Measurements from ENCODE around the gene KCNQ5.

KCNQ5 gene

DNA sequence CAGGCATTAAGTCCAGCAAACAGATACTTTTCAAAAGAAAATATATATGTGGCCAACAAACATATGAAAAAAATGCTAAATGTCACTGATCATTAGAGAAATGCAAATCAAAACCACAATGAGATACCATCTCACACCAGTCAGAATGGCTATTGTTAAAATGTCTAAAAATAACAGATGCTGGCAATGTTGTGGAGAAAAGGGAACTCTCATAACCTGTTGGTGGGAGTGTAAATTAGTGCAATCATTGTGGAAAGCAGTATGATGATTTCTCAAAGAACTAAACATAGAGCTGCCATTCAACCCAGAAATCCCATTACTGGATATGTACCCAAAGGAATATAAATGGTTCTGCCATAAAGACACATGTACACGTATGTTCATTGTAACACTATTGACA lies 20.6 kb downstream of the KCNQ5 start:
- H3K9ac ChIP-seq (ENCODE audit: low read length): no peak overlapping the region
- H3K27ac ChIP-seq (ENCODE audit: low read depth, low read length): no peak overlapping the region
- no peak overlapping the region for H3K4me3 ChIP-seq (ENCODE audit: low read depth in 1 of 2, low read length in 2 of 2)
- H3K36me3 ChIP-seq (ENCODE audit: insufficient read depth, low read length): no peaks in the 10 kb centered on the region
- no peaks in the 10 kb centered on the region for H3K4me1 ChIP-seq (ENCODE audit: insufficient read depth, low read length)
- H3K9me3 ChIP-seq (ENCODE audit: low read length): no peaks in the 10 kb centered on the region
- no peaks in the 10 kb centered on the region for H3K27me3 ChIP-seq (ENCODE audit: control insufficient read depth in 1 of 2, insufficient read depth in 2 of 2, low read length in 2 of 2)

DNA sequence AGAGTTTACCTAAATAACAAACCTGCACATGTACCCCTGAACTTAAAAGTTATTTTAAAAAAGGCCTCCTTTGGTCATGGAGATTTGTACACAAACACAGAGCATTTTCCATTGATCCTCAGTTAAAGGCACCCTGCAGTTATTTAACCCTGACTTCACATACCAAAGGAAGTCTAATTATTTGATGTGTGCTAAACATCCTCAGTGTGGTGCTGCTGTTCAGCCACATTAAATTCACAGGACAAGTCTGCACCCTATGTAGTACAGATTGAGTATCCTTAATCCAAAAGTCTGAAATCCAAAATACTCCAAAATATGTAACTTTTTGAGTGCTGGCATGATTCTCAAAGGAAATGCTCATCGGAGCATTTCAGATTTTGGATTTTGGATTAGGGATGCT lies 21.4 kb downstream of the KCNQ5 start:
- H3K27me3 ChIP-seq (ENCODE audit: control insufficient read depth in 1 of 2, insufficient read depth in 2 of 2, low read length in 2 of 2): no peaks in the 10 kb centered on the region
- H3K9me3 ChIP-seq (ENCODE audit: low read length): no peaks in the 10 kb centered on the region
- H3K9ac ChIP-seq (ENCODE audit: low read length): no peak overlapping the region
- H3K4me3 ChIP-seq (ENCODE audit: low read depth in 1 of 2, low read length in 2 of 2): no peak overlapping the region
- H3K4me1 ChIP-seq (ENCODE audit: insufficient read depth, low read length): no peaks in the 10 kb centered on the region
- no peaks in the 10 kb centered on the region for H3K36me3 ChIP-seq (ENCODE audit: insufficient read depth, low read length)
- H3K27ac ChIP-seq (ENCODE audit: low read depth, low read length): no peak overlapping the region

DNA sequence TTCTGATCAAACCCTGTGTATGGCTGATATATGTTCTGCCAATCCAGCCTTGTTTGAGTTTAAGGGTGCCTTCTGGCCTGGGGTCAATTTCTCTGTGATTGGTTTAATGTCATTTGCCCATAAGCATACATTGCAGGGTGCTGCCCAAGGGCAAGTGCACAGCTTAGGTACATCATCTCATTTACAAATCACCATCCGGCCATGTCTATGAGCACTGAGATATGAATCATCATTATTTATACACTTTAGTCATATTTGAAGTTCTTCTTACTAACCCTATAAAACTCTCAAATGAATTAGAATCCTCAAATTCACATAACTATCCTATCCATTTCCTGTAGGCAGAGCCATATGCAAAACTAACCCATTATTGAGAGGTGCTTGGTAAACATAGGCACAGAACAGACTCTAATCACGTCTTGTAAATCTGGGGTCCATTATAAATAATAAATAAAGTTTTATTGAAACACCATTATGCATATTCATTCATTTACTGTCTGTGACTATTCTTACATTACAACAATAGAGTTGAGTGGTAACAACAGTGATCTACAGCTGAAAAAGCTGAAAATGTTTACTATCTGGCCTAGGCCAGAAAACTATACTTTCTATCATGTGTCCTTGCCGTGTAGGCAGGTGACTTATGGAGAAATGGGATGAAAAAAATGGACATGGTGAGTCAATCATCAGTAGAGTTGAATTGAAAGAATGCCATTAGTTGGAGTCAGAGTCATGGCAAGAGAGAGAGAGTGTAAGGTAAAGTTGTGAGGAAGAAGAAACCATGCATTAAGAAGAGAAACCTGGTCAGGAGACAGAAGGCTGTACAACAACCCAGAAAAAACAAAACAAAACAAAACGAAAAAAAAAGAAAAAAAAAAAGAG lies 25.0 kb downstream of the KCNQ5 start:
- H3K9ac ChIP-seq (ENCODE audit: low read length): no peak overlapping the region
- no peaks in the 10 kb centered on the region for H3K4me1 ChIP-seq (ENCODE audit: insufficient read depth, low read length)
- no peak overlapping the region for H3K4me3 ChIP-seq (ENCODE audit: low read depth in 1 of 2, low read length in 2 of 2)
- H3K9me3 ChIP-seq (ENCODE audit: low read length): no peaks in the 10 kb centered on the region
- H3K27me3 ChIP-seq (ENCODE audit: control insufficient read depth in 1 of 2, insufficient read depth in 2 of 2, low read length in 2 of 2): no peaks in the 10 kb centered on the region
- no peaks in the 10 kb centered on the region for H3K36me3 ChIP-seq (ENCODE audit: insufficient read depth, low read length)
- H3K27ac ChIP-seq (ENCODE audit: low read depth, low read length): no peak overlapping the region

DNA sequence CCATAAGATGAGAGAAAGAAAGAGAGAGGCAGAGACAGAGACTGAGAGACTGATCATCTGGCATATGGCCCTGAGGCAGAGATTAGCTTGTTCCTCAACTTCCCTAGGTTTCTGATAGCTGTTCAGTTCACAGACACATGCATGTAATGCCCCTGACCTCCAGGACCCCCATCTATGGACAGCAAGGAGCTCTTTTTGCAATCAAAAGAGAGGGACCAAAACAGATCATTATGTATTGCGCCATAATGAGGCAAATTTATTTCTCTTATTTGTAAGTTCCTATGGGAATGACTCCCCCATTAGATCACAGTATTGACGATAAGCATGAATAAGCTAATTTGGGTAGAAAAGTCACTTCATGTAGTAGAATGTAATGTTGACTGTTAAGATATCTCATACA lies 25.6 kb downstream of the KCNQ5 start:
- H3K4me1 ChIP-seq (ENCODE audit: insufficient read depth, low read length): no peaks in the 10 kb centered on the region
- no peaks in the 10 kb centered on the region for H3K36me3 ChIP-seq (ENCODE audit: insufficient read depth, low read length)
- no peak overlapping the region for H3K9ac ChIP-seq (ENCODE audit: low read length)

DNA sequence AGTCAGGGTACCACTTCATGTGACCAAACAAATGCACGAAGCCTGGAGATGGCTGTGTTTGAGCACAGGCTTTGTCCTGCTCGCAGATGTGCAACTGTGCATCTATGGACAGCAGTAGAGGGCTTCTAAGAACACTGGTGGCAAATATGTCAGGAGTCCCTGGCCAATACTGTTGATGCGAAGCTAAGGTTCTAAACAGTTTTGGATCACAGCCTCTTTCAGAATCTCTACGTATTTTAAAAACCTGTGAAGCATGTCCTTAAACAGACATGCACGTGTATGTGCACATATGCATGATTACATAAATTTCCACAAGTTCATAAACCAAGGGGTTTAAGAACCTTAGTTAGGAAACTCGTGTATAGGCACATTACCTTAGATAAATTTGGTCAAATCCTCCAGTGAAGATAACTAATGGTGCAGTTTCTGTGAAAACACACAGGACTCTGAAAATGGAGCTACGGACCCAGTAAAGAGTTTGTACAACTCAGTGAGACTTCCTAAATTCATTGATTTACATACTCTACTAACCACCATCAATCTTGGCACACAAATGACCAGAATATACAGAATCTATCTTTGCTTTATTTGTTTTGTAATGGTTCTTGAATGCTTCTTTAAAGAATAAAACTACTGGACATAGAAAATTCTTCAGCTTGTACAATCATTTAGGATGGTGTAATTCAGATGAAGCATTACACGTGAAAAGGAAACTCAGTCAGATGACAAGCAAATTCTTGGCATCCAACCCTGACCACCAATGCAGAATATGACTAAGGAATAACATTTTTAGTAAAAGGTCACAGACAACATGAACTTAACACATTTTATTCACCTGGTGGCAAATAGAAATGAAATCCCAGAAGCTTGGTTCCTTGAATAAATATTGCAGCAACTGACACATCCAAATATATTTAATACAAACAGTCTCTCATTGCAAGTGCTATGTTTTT lies 27.4 kb downstream of the KCNQ5 start:
- Histone ChIP-seq H3K9ac (ENCODE audit: low read length) (no peak overlapping the region), H3K27me3 (ENCODE audit: control insufficient read depth in 1 of 2, insufficient read depth in 2 of 2, low read length in 2 of 2) (no peaks in the 10 kb centered on the region), H3K4me1 (ENCODE audit: insufficient read depth, low read length) (no peaks in the 10 kb centered on the region), H3K27ac (ENCODE audit: low read depth, low read length) (no peak overlapping the region), H3K36me3 (ENCODE audit: insufficient read depth, low read length) (no peaks in the 10 kb centered on the region), H3K4me3 (ENCODE audit: low read depth in 1 of 2, low read length in 2 of 2) (no peak overlapping the region), H3K9me3 (ENCODE audit: low read length) (no peaks in the 10 kb centered on the region)

More for the DNA sequence above, 25.6 kb downstream of the KCNQ5 start:
- Histone ChIP-seq H3K27me3 (ENCODE audit: control insufficient read depth in 1 of 2, insufficient read depth in 2 of 2, low read length in 2 of 2) (no peaks in the 10 kb centered on the region), H3K27ac (ENCODE audit: low read depth, low read length) (no peak overlapping the region), H3K9me3 (ENCODE audit: low read length) (no peaks in the 10 kb centered on the region), H3K4me3 (ENCODE audit: low read depth in 1 of 2, low read length in 2 of 2) (no peak overlapping the region)

DNA sequence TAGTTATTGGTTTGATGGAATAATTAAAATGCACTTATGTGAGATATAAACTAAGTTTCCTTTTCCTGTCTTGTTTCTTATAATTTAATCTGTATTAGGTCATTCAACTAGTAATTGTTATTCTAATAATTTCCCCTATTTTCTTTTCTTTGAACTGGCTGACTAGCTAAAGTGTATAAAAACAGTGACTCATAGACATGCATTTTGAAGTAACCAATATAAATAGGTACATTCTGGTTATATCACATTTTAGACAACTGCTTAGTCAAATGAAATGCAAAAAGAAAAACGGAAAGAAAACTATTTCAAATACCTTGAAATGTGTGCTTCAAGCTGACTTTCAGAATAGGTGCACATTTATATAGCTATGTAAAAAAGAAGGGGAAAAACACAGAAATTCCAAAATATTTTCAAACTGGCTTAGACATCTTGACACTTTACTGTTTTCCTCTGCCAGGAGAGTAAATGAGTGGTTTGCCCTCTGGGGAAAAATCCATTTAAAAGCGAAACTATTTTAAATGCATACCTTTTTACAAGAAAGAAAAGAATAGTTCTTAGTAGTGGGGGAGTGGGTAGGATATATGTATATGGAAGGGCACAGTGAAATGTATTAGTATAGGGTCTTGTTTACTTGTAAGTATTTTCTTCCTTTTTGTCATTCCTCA lies 28.3 kb downstream of the KCNQ5 start:
- H3K36me3 ChIP-seq (ENCODE audit: insufficient read depth, low read length): no peaks in the 10 kb centered on the region
- H3K4me1 ChIP-seq (ENCODE audit: insufficient read depth, low read length): no peaks in the 10 kb centered on the region
- H3K27ac ChIP-seq (ENCODE audit: low read depth, low read length): no peak overlapping the region
- no peak overlapping the region for H3K9ac ChIP-seq (ENCODE audit: low read length)
- H3K4me3 ChIP-seq (ENCODE audit: low read depth in 1 of 2, low read length in 2 of 2): no peak overlapping the region
- no peaks in the 10 kb centered on the region for H3K9me3 ChIP-seq (ENCODE audit: low read length)
- H3K27me3 ChIP-seq (ENCODE audit: control insufficient read depth in 1 of 2, insufficient read depth in 2 of 2, low read length in 2 of 2): no peaks in the 10 kb centered on the region

DNA sequence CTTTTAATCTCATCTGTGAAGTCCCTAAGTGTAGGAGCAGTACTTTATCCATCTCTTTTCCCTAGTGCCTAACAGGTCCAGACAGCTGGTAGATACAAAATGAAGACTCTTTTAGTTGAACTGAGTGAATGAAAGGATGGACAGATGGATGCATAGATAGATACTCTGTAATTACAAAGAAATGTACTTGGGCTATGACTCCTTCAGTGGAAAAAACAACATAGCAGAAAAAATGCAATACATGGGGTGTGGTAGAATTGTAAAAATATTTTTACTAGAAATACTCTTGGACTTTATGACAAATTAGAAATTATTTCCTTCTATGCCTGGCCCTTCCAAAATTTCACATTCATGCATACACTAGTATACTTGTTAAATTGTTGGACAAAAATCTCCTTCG lies 29.3 kb downstream of the KCNQ5 start:
- no peaks in the 10 kb centered on the region for H3K27me3 ChIP-seq (ENCODE audit: control insufficient read depth in 1 of 2, insufficient read depth in 2 of 2, low read length in 2 of 2)
- H3K36me3 ChIP-seq (ENCODE audit: insufficient read depth, low read length): no peaks in the 10 kb centered on the region
- H3K4me3 ChIP-seq (ENCODE audit: low read depth in 1 of 2, low read length in 2 of 2): no peak overlapping the region
- no peaks in the 10 kb centered on the region for H3K4me1 ChIP-seq (ENCODE audit: insufficient read depth, low read length)
- no peak overlapping the region for H3K27ac ChIP-seq (ENCODE audit: low read depth, low read length)
- no peak overlapping the region for H3K9ac ChIP-seq (ENCODE audit: low read length)
- H3K9me3 ChIP-seq (ENCODE audit: low read length): no peaks in the 10 kb centered on the region

DNA sequence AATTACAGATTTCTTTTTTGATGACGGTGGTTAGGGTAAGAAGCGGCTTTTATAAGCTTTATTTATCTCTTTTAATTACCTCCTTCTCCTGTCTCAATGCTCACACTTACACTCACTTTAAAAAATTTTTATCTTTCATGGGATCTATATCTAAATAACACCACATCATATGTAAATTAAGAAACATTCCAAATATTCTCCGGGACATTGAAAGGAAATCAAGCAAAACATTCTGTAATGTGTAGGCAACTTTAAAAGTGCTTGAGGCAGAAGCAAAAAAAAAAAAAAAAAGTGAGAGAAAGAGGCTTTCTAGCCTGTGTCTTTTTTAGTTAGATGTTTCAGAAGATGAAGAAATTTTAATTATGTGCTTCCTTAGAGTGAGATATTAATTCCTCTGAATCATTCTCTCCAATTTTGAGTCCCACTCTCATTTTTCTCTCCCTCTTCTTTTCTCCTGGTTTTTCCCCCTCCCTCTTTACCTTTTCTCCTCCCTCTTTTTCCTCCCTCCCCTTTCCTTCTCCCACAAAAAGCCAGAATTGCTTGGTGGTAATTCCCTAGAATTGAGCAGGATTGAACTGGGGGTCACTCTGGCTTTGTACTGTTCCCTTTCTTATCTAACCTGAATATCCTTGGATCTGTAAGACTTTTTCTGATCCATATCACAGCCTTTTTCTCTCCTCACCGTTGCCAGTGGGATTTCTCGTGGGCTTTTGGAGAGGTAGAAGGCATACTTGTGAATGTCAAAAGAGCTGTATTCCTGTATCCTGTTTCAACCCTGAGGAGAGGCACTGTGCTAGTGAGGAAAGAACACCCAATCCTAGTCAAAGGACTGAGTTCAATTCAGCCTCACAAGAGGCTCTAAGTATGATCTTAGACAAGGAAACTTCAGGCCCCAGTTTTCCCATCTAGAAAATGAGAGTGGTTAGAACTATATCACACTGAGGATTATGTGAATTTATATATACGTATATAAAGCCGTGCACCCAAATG lies 30.4 kb downstream of the KCNQ5 start:
- Histone ChIP-seq H3K27me3 (ENCODE audit: control insufficient read depth in 1 of 2, insufficient read depth in 2 of 2, low read length in 2 of 2) (no peaks in the 10 kb centered on the region), H3K9ac (ENCODE audit: low read length) (no peak overlapping the region), H3K4me3 (ENCODE audit: low read depth in 1 of 2, low read length in 2 of 2) (no peak overlapping the region), H3K4me1 (ENCODE audit: insufficient read depth, low read length) (no peaks in the 10 kb centered on the region), H3K9me3 (ENCODE audit: low read length) (no peaks in the 10 kb centered on the region), H3K27ac (ENCODE audit: low read depth, low read length) (no peak overlapping the region), H3K36me3 (ENCODE audit: insufficient read depth, low read length) (no peaks in the 10 kb centered on the region)

DNA sequence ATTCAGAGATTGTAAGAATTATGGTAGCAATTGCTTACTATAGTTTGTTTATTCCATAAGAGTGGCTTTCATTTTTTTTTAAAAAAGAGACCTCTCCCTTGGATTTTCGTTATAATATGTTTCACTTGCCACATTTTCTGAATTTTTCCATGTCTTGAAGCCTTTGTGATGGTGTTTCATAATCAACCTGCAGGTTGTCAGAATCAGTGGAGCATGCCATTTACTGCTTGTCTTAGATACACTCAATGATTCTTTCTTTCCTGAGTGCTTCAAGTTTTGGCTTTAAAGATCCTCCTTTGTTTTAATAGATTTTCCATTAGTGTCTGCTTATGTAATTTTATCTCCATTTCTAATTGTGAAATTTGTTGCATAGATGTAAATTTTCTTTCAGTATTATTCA lies 31.2 kb downstream of the KCNQ5 start:
- no peaks in the 10 kb centered on the region for H3K4me1 ChIP-seq (ENCODE audit: insufficient read depth, low read length)
- no peak overlapping the region for H3K27ac ChIP-seq (ENCODE audit: low read depth, low read length)
- H3K9ac ChIP-seq (ENCODE audit: low read length): no peak overlapping the region
- no peaks in the 10 kb centered on the region for H3K27me3 ChIP-seq (ENCODE audit: control insufficient read depth in 1 of 2, insufficient read depth in 2 of 2, low read length in 2 of 2)
- H3K36me3 ChIP-seq (ENCODE audit: insufficient read depth, low read length): no peaks in the 10 kb centered on the region
- no peaks in the 10 kb centered on the region for H3K9me3 ChIP-seq (ENCODE audit: low read length)
- H3K4me3 ChIP-seq (ENCODE audit: low read depth in 1 of 2, low read length in 2 of 2): no peak overlapping the region

DNA sequence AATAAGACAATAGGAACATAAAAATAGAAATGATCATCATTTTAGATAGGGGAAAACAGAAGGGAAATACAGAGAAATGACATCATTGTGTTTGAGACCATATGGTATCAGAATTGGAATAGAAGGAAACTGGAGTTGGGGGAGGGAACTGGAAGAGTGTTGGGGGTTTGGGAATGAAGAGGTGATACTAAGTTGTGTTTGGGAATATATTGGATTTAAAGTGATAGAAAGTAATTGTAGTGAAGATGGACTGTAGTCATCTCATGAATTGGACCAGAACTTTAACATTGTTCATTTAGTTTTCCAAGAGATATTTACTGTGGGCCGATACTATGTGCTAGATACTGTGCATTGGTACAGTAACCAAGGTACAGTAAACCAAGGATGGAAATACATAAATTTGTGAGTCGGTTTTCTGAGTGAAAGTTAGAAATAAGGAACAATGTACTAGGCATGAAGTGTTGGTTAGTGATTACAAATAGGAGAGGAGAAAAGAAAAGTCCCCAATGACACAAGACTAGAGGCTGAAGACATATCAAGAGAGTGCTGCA lies 32.3 kb downstream of the KCNQ5 start:
- H3K4me3 ChIP-seq (ENCODE audit: low read depth in 1 of 2, low read length in 2 of 2): no peak overlapping the region
- H3K36me3 ChIP-seq (ENCODE audit: insufficient read depth, low read length): no peaks in the 10 kb centered on the region
- H3K27me3 ChIP-seq (ENCODE audit: control insufficient read depth in 1 of 2, insufficient read depth in 2 of 2, low read length in 2 of 2): no peaks in the 10 kb centered on the region
- no peak overlapping the region for H3K9ac ChIP-seq (ENCODE audit: low read length)
- no peak overlapping the region for H3K27ac ChIP-seq (ENCODE audit: low read depth, low read length)
- no peaks in the 10 kb centered on the region for H3K4me1 ChIP-seq (ENCODE audit: insufficient read depth, low read length)
- H3K9me3 ChIP-seq (ENCODE audit: low read length): no peaks in the 10 kb centered on the region

Measured in muscle layer of colon (tissue), 2 donors.